Hepatocyte (in vitro differentiated cells): ENCODE measurements around the gene ODF2. TPM values are rescaled to one million over a fixed set of nuclear protein-coding genes. Genes with fewer than 3 reads are reported as not detected.
"Not testable (repeated sequence)": the region's sequence is repeated elsewhere in the genome, so short reads cannot be mapped to it uniquely, and the experiment has no call there.

Experiments
- DNase-seq: peaks from one replicate; pipeline ENCODE4 v3.0.0-alpha.2; 2016; ENCODE audit warnings: low spot score
- H2AFZ ChIP-seq: fragments of 200-600 bp; sonication (generic); 2 replicates; pipeline ENCODE4 v1.6.0; 2016; ENCODE audit warnings: antibody characterized with exemption, mild to moderate bottlenecking
- H3K27ac ChIP-seq: fragments of 200-600 bp; sonication (generic); 2 replicates; pipeline ENCODE4 v1.5.1; 2016; ENCODE audit warnings: mild to moderate bottlenecking
- H3K27me3 ChIP-seq: fragments of 200-600 bp; sonication (generic); 2 replicates; pipeline ENCODE4 v1.6.1; 2016
- H3K36me3 ChIP-seq: fragments of 200-600 bp; sonication (generic); replicated peaks from 2 replicates; pipeline ENCODE4 v1.5.1; 2016; ENCODE audit warnings: low read depth; ENCODE audit not compliant: insufficient read depth
- H3K4me1 ChIP-seq: fragments of 200-600 bp; sonication (generic); 2 replicates; pipeline ENCODE4 v1.5.1; 2016; ENCODE audit warnings: mild to moderate bottlenecking, moderate library complexity; ENCODE audit not compliant: insufficient read depth
- H3K4me2 ChIP-seq: fragments of 200-600 bp; sonication (generic); 2 replicates; pipeline ENCODE4 v1.6.0; 2016
- H3K4me3 ChIP-seq: fragments of 200-600 bp; sonication (generic); 2 replicates; pipeline ENCODE4 v1.5.1; 2016; ENCODE audit warnings: mild to moderate bottlenecking
- H3K79me2 ChIP-seq: fragments of 200-600 bp; sonication (generic); 2 replicates; pipeline ENCODE4 v1.6.0; 2017; ENCODE audit warnings: mild to moderate bottlenecking
- H3K9me2 ChIP-seq: fragments of 200-600 bp; sonication (generic); replicated peaks from 2 replicates; pipeline ENCODE4 v1.6.0; 2017; ENCODE audit warnings: mild to moderate bottlenecking; ENCODE audit not compliant: insufficient read depth
- H3K9me3 ChIP-seq: fragments of 200-600 bp; sonication (generic); 2 replicates; pipeline ENCODE4 v1.5.1; 2016; ENCODE audit warnings: low read depth, mild to moderate bottlenecking
- H4K20me1 ChIP-seq: fragments of 200-600 bp; sonication (generic); 2 replicates; pipeline ENCODE4 v1.6.0; 2016; ENCODE audit warnings: mild to moderate bottlenecking; ENCODE audit not compliant: insufficient read depth, poor library complexity, severe bottlenecking
- CTCF ChIP-seq: fragments of 200-600 bp; sonication (generic); IDR thresholded peaks from 2 replicates; pipeline ENCODE4 v1.5.1; 2016; ENCODE audit warnings: antibody characterized with exemption, mild to moderate bottlenecking; ENCODE audit not compliant: poor library complexity
- EZH2 ChIP-seq: fragments of 200-600 bp; sonication (generic); IDR thresholded peaks from 2 replicates; pipeline ENCODE4 v1.6.1; 2016; ENCODE audit warnings: antibody characterized with exemption, mild to moderate bottlenecking, borderline replicate concordance
- EZH2phosphoT487 ChIP-seq: fragments of 200-600 bp; sonication (generic); IDR thresholded peaks from one replicate; pipeline ENCODE4 v1.6.1; 2018; ENCODE audit warnings: antibody characterized with exemption, mild to moderate bottlenecking, low read depth, moderate library complexity; ENCODE audit not compliant: unreplicated experiment, severe bottlenecking
- WGBS: methylation state at CpG from one replicate; pipeline ENCODE4 v1.1.6; 2016; ENCODE audit warnings: low lambda C conversion rate; ENCODE audit errors: missing lambda C conversion rate; 5-methylcytosine and 5-hydroxymethylcytosine counted together
- polyA plus RNA-seq: library from polyadenylated mRNA; unstranded; fragments of >200 nt; fragmentation: Nextera tagmentation; extraction: Ambion mirVana; gene quantifications from 2 replicates; pipeline ENCODE4 v1.2.1, GENCODE V29; 2016
- total RNA-seq: library from RNA; depleted of rRNA; stranded (reverse); fragments of >200 nt; gene quantifications from 2 replicates; pipeline ENCODE4 v1.2.3, GENCODE V29; 2014

The ODF2 gene
- total and polyA plus RNA-seq, 2 experiments from 2014 or later = 18.4 to 20.5 TPM

GRCh38 chr9:128420651-128421481 lies 34.9 kb upstream of the ODF2 start, which contains the start of gene CERCAM:
Gene CERCAM, plus strand, starts transcription at chr9:128420857. Its CDS starts 21 bp downstream, at chr9:128420878.
- WGBS = 3% methylated on average over 33 of the region's 59 CpGs
- Histone ChIP-seq H3K4me2 (peak within 1 kb of the TSS; percentile 91), H3K27ac (peak within 1 kb of the TSS; percentile 76), H3K27me3 (peaks cover 9% of the 10 kb centered on the region), H3K9me3 (no peaks in the 10 kb centered on the region), H3K9me2 (no peaks in the 10 kb centered on the region), H3K36me3 (no peaks in the 10 kb centered on the region), H2AFZ (peak within 1 kb of the TSS; percentile 99), H3K4me1 (peaks cover 12% of the 10 kb centered on the region), H3K79me2 (no peaks in the 10 kb centered on the region), H4K20me1 (no peaks in the 10 kb centered on the region), H3K4me3 (peak within 1 kb of the TSS; percentile 85)
- peak; percentile 87 for DNase-seq
- no peak for TF ChIP-seq EZH2phosphoT487
- TF ChIP-seq CTCF = peak; percentile 15

- Histone ChIP-seq H4K20me1 (no peaks in the 10 kb centered on the region), H2AFZ (peak overlapping the region; percentile 99), H3K36me3 (no peaks in the 10 kb centered on the region), H3K4me3 (peak overlapping the region; percentile 85), H3K4me2 (peak overlapping the region; percentile 91), H3K79me2 (no peaks in the 10 kb centered on the region), H3K27me3 (peaks cover 3% of the 10 kb centered on the region), H3K27ac (peak overlapping the region; percentile 76), H3K9me3 (no peaks in the 10 kb centered on the region), H3K9me2 (no peaks in the 10 kb centered on the region), H3K4me1 (peaks cover 12% of the 10 kb centered on the region)
- 36% methylated on average over 8 of the region's 11 CpGs for WGBS
- DNase-seq = no peak
- TF ChIP-seq EZH2phosphoT487 = no peak
- TF ChIP-seq EZH2 = no peak
- TF ChIP-seq CTCF = no peak
Measured at GRCh38 chr9:128421482-128421996, 34.3 kb upstream of the ODF2 start.

DNA sequence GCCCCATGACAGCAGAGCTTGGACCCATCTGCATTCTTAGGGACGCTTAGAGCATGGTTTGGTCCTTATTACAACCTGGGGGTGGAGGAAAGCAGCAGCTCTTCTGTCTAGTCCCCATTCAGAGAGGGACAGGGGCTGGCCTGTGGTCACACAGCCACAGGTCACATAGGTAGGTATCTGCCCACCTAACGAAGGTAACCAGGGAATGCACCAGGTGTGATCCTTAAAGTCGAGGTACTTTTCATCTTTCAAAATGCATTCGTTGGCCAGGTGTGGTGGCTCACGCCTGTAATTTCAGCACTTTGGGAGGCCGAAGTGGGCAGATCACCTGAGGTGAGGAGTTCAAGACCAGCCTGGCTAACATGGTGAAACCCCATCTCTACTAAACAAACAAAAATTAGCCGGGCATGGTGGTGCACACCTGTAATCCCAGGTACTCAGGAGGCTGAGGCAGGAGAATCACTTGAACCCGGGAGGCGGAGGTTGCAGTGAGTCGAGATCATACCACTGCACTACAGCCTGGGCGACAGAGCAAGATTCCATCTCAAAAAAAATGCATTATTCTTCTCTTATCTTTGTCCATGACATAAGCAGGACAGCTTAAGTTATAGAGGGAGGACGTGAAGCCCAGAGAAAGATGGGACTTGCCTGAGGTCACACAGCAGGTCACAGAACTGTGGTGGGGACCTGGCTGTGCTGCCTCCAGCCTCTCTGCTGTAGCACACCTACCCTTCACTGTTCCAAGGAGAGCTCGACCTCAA lies 33.6 kb upstream of the ODF2 start:
- not testable (repeated sequence) for H3K27ac ChIP-seq, DNase-seq, H3K27me3 ChIP-seq, H3K4me3 ChIP-seq, H4K20me1 ChIP-seq, H2AFZ ChIP-seq, H3K9me3 ChIP-seq, H3K9me2 ChIP-seq, H3K36me3 ChIP-seq, H3K79me2 ChIP-seq
- Histone ChIP-seq H3K4me2 (peak overlapping the region; percentile 91), H3K4me1 (peaks cover 12% of the 10 kb centered on the region)
- WGBS = 94% methylated on average over 13 of the region's 13 CpGs

- H4K20me1 ChIP-seq = no peaks in the 10 kb centered on the region
- DNase-seq = no peak
- H3K36me3 ChIP-seq = no peaks in the 10 kb centered on the region
- peaks cover 12% of the 10 kb centered on the region for H3K4me1 ChIP-seq
- H3K27ac ChIP-seq = no peak overlapping the region
- no peaks in the 10 kb centered on the region for H3K9me2 ChIP-seq
- no peak overlapping the region for H3K4me2 ChIP-seq
- H3K9me3 ChIP-seq = no peaks in the 10 kb centered on the region
- TF ChIP-seq EZH2 (no peak), CTCF (no peak), EZH2phosphoT487 (no peak)
- WGBS = 93% methylated on average over 5 of the region's 5 CpGs
- H3K79me2 ChIP-seq = no peaks in the 10 kb centered on the region
- no peaks in the 10 kb centered on the region for H3K27me3 ChIP-seq
- H2AFZ ChIP-seq = no peak overlapping the region
- H3K4me3 ChIP-seq = no peak overlapping the region
Measured at GRCh38 chr9:128422783-128423150, 33.0 kb upstream of the ODF2 start.

DNA sequence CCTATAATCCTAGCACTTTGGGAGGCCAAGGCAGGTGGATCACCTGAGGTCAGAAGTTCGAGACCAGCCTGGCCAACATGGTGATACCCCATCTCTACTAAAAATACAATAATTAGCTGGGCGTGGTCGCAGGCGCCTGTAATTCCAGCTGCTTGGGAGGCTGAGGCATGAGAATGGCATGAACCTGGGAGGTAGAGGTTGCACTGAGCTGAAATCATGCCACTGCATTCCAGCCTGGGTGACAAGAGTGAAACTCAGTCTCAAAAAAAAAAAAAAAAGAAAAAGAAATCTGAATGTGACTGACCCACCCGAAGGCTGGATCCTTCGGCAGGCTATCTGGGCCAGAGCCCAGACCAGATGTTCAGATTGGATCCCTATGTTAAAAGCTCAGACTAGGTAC lies 32.5 kb upstream of the ODF2 start:
- H3K79me2 ChIP-seq, H4K20me1 ChIP-seq, H3K36me3 ChIP-seq, H3K9me3 ChIP-seq, H3K4me2 ChIP-seq, H3K4me3 ChIP-seq, H3K27me3 ChIP-seq, H2AFZ ChIP-seq, H3K9me2 ChIP-seq, H3K27ac ChIP-seq, DNase-seq: not testable (repeated sequence)
- H3K4me1 ChIP-seq = peaks cover 12% of the 10 kb centered on the region
- 85% methylated on average over 6 of the region's 6 CpGs for WGBS
